ENCODE data around the gene DPH3. TPM values are rescaled to one million over a fixed set of nuclear protein-coding genes. Genes with fewer than 3 reads are reported as not detected.

Gene DPH3
- total and polyA plus RNA-seq, 2 experiments from 2014 or later: 15.3 to 84.3 TPM

DNA sequence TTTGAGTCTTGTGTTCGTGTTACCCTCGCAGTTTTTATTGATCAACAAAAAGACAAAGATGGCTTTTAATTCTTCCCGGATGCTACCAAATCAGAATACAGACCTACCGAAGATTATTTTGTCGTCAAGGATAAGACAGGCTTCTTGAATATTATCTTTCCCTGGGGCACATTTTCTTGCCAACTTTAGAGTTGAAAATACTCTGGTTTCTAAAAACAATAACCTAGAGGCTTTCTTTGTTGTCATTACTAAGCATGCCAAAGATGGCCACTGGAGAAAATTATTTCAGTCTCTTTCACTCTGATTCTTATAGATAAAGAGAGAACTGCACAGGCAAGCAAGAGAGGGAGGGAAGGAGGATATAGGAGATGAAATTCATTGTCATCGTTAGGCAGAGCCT lies 34.1 kb upstream of the DPH3 start:
- peaks cover 42% of the 10 kb centered on the region for H3K4me1 ChIP-seq (ENCODE audit: insufficient read depth)
- Mint-ChIP-seq H3K27ac (no peak overlapping the region; the same call in 1 of the 2 replicates), H3K27me3 (ENCODE audit: insufficient read depth, low read depth, poor library complexity) (no peaks in the 10 kb centered on the region), H3K4me3 (no peak overlapping the region), H3K4me1 (peaks cover 45% of the 10 kb centered on the region), H3K9me3 (peaks cover 6% of the 10 kb centered on the region; the same call in 2 of the 3 replicates), H3K36me3 (ENCODE audit: low read depth) (peaks cover 63% of the 10 kb centered on the region)
- ATAC-seq (no peak), DNase-seq (ENCODE audit: low spot score) (no peak)
- no peak overlapping the region for H2AFZ ChIP-seq
- peaks cover 14% of the 10 kb centered on the region for H3K36me3 ChIP-seq (ENCODE audit: insufficient read depth)
- H4K20me1 ChIP-seq (replicated peaks; ENCODE audit: insufficient read depth): no peaks in the 10 kb centered on the region
- peaks cover 7% of the 10 kb centered on the region for H3K79me2 ChIP-seq (replicated peaks; ENCODE audit: insufficient read depth)
- 0 out of 2 replicates have a peak, but pooled peaks cover 2% of the 10 kb centered on the region for H3F3A ChIP-seq (replicated peaks; ENCODE audit: low read depth)
- H3K27me3 ChIP-seq (ENCODE audit: insufficient read depth): no peaks in the 10 kb centered on the region
- H3K27ac ChIP-seq (ENCODE audit: low read depth): no peak overlapping the region
- H3K4me3 ChIP-seq: no peak overlapping the region
- no peaks in the 10 kb centered on the region for H3K9me2 ChIP-seq (ENCODE audit: insufficient read depth)
- TF ChIP-seq EZH2 (IDR thresholded peaks at IDR 0.05; ENCODE audit: low read depth, unreplicated experiment): no peak
- TF ChIP-seq, protein P1, sequence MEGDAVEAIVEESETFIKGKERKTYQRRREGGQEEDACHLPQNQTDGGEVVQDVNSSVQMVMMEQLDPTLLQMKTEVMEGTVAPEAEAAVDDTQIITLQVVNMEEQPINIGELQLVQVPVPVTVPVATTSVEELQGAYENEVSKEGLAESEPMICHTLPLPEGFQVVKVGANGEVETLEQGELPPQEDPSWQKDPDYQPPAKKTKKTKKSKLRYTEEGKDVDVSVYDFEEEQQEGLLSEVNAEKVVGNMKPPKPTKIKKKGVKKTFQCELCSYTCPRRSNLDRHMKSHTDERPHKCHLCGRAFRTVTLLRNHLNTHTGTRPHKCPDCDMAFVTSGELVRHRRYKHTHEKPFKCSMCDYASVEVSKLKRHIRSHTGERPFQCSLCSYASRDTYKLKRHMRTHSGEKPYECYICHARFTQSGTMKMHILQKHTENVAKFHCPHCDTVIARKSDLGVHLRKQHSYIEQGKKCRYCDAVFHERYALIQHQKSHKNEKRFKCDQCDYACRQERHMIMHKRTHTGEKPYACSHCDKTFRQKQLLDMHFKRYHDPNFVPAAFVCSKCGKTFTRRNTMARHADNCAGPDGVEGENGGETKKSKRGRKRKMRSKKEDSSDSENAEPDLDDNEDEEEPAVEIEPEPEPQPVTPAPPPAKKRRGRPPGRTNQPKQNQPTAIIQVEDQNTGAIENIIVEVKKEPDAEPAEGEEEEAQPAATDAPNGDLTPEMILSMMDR (conservative IDR thresholded peaks at IDR 0.05; ENCODE audit: low read depth in 2 of 2): no peak
- no peak for TF ChIP-seq EZH2phosphoT487 (IDR thresholded peaks at IDR 0.05; ENCODE audit: unreplicated experiment)
- no peak for TF ChIP-seq ZNF114 (CRISPR knock-in tag; IDR thresholded peaks at IDR 0.05)
- TF ChIP-seq NANOG (IDR thresholded peaks at IDR 0.05; ENCODE audit: borderline replicate concordance): no peak
- no peak for TF ChIP-seq STAT1 (IDR thresholded peaks at IDR 0.05; ENCODE audit: unreplicated experiment)
- H3K4me2 ChIP-seq: no peak overlapping the region

DNA sequence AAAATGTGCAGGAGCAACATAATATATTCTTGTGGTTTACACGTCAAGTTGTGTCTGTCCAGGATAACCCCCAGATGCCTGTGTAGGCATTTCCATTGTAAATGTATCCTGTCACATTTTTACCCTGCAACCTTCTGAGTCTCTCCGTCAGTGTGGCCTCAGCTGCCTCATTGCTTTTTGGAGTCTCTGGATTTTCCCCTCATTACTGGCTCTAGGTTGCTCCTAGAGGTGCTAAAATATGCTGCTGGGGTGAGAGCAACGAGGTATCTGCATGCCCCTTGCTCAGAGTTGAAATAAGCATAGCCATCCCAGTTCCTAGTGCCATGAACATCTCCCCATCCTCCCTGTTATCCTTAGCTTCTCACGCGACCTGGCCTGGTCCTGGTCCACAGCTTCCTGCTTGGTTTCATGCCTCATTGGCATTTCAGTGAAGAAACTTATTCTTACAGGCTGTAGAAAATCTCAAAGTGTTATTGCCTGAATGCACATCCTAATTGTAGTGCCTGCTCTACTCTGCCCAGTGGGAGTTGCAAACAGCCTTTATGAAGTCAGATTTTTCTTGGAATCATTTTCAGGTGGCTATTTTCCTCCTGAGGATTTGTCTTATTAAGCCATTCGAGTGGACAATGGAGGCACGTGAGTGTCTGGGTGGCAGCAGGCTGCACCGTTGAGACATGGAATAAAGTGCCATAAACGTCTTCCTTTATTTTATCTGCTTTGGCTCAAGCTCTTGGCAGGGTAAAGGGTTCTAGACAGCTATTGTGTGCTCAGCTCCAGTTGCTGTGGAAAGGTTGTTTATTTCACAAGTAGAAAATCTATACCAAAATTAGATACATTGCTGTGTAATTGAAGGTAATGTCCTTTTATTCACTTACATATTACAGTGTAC lies 33.5 kb upstream of the DPH3 start:
- no peaks in the 10 kb centered on the region for H3K27me3 Mint-ChIP-seq (ENCODE audit: insufficient read depth, low read depth, poor library complexity)
- H3K4me2 ChIP-seq: no peak overlapping the region
- peaks cover 6% of the 10 kb centered on the region; the same call in 2 of the 3 replicates for H3K9me3 Mint-ChIP-seq
- ATAC-seq (no peak), DNase-seq (ENCODE audit: low spot score) (no peak)
- peaks cover 43% of the 10 kb centered on the region for H3K4me1 Mint-ChIP-seq
- H3K27ac Mint-ChIP-seq: no peak overlapping the region; the same call in 1 of the 2 replicates
- no peaks in the 10 kb centered on the region for H4K20me1 ChIP-seq (replicated peaks; ENCODE audit: insufficient read depth)
- peaks cover 66% of the 10 kb centered on the region for H3K36me3 Mint-ChIP-seq (ENCODE audit: low read depth)
- H3K36me3 ChIP-seq (ENCODE audit: insufficient read depth): peaks cover 10% of the 10 kb centered on the region
- 0 out of 2 replicates have a peak, but pooled peaks cover 2% of the 10 kb centered on the region for H3F3A ChIP-seq (replicated peaks; ENCODE audit: low read depth)
- no peak overlapping the region for H3K27ac ChIP-seq (ENCODE audit: low read depth)
- no peak overlapping the region for H3K4me3 Mint-ChIP-seq
- H3K4me3 ChIP-seq: no peak overlapping the region
- H2AFZ ChIP-seq: no peak overlapping the region
- peaks cover 13% of the 10 kb centered on the region for H3K79me2 ChIP-seq (replicated peaks; ENCODE audit: insufficient read depth)
- no peaks in the 10 kb centered on the region for H3K9me2 ChIP-seq (ENCODE audit: insufficient read depth)
- H3K4me1 ChIP-seq (ENCODE audit: insufficient read depth): peaks cover 37% of the 10 kb centered on the region
- H3K27me3 ChIP-seq (ENCODE audit: insufficient read depth): no peaks in the 10 kb centered on the region
- TF ChIP-seq EZH2 (IDR thresholded peaks at IDR 0.05; ENCODE audit: low read depth, unreplicated experiment) (no peak), EZH2phosphoT487 (IDR thresholded peaks at IDR 0.05; ENCODE audit: unreplicated experiment) (no peak), STAT1 (IDR thresholded peaks at IDR 0.05; ENCODE audit: unreplicated experiment) (no peak), CREB1 (CRISPR knock-in tag; IDR thresholded peaks at IDR 0.05; ENCODE audit: low read depth) (no peak), ZNF114 (CRISPR knock-in tag; IDR thresholded peaks at IDR 0.05) (no peak), POLR2AphosphoS5 (IDR thresholded peaks at IDR 0.05; ENCODE audit: low read depth) (no peak), NANOG (IDR thresholded peaks at IDR 0.05; ENCODE audit: borderline replicate concordance) (no peak)
- TF ChIP-seq, protein P2, sequence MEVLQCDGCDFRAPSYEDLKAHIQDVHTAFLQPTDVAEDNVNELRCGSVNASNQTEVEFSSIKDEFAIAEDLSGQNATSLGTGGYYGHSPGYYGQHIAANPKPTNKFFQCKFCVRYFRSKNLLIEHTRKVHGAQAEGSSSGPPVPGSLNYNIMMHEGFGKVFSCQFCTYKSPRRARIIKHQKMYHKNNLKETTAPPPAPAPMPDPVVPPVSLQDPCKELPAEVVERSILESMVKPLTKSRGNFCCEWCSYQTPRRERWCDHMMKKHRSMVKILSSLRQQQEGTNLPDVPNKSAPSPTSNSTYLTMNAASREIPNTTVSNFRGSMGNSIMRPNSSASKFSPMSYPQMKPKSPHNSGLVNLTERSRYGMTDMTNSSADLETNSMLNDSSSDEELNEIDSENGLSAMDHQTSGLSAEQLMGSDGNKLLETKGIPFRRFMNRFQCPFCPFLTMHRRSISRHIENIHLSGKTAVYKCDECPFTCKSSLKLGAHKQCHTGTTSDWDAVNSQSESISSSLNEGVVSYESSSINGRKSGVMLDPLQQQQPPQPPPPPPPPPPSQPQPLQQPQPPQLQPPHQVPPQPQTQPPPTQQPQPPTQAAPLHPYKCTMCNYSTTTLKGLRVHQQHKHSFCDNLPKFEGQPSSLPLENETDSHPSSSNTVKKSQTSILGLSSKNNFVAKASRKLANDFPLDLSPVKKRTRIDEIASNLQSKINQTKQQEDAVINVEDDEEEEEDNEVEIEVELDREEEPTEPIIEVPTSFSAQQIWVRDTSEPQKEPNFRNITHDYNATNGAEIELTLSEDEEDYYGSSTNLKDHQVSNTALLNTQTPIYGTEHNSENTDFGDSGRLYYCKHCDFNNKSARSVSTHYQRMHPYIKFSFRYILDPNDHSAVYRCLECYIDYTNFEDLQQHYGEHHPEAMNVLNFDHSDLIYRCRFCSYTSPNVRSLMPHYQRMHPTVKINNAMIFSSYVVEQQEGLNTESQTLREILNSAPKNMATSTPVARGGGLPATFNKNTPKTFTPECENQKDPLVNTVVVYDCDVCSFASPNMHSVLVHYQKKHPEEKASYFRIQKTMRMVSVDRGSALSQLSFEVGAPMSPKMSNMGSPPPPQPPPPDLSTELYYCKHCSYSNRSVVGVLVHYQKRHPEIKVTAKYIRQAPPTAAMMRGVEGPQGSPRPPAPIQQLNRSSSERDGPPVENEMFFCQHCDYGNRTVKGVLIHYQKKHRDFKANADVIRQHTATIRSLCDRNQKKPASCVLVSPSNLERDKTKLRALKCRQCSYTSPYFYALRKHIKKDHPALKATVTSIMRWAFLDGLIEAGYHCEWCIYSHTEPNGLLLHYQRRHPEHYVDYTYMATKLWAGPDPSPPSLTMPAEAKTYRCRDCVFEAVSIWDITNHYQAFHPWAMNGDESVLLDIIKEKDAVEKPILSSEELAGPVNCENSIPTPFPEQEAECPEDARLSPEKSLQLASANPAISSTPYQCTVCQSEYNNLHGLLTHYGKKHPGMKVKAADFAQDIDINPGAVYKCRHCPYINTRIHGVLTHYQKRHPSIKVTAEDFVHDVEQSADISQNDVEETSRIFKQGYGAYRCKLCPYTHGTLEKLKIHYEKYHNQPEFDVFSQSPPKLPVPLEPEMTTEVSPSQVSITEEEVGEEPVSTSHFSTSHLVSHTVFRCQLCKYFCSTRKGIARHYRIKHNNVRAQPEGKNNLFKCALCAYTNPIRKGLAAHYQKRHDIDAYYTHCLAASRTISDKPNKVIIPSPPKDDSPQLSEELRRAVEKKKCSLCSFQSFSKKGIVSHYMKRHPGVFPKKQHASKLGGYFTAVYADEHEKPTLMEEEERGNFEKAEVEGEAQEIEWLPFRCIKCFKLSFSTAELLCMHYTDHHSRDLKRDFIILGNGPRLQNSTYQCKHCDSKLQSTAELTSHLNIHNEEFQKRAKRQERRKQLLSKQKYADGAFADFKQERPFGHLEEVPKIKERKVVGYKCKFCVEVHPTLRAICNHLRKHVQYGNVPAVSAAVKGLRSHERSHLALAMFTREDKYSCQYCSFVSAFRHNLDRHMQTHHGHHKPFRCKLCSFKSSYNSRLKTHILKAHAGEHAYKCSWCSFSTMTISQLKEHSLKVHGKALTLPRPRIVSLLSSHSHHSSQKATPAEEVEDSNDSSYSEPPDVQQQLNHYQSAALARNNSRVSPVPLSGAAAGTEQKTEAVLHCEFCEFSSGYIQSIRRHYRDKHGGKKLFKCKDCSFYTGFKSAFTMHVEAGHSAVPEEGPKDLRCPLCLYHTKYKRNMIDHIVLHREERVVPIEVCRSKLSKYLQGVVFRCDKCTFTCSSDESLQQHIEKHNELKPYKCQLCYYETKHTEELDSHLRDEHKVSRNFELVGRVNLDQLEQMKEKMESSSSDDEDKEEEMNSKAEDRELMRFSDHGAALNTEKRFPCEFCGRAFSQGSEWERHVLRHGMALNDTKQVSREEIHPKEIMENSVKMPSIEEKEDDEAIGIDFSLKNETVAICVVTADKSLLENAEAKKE (CRISPR knock-in tag; IDR thresholded peaks at IDR 0.05): no peak
- TF ChIP-seq, protein P1 (conservative IDR thresholded peaks at IDR 0.05; ENCODE audit: low read depth in 2 of 2): no peak
